GM21515 (cell line): ENCODE results near the gene ZBTB20.
A peak's percentile ranks its signal among the peaks of the same experiment; 100 is the strongest.

ENCODE experiments used
- ATAC-seq: cut with Tn5 transposase; IDR thresholded peaks from one replicate; pipeline ENCODE4 v1.9.1; 2021; ENCODE audit not compliant: unreplicated experiment

The ZBTB20 gene

GRCh38 chr3:114790752-114791151 is 356.3 kb downstream of the ZBTB20 start:
- no peak for ATAC-seq

DNA sequence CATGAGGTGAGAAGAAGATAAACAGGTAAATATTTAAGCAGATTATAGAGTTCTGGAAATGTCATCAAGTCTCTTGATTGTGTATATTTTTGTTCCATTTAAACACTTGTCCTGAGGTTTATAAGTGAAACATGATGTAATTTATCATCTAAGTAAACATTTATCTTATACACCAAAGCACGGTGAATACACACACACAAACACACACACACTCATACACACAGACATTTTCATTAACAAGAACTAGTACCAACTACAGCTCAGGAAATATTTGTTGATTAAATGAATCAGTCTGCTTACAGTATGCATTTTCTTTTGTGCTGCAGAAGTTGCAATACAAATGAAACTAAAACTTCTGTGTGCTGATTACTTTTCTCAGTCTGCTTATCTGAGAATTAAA is 357.3 kb downstream of the ZBTB20 start:
- no peak for ATAC-seq

DNA sequence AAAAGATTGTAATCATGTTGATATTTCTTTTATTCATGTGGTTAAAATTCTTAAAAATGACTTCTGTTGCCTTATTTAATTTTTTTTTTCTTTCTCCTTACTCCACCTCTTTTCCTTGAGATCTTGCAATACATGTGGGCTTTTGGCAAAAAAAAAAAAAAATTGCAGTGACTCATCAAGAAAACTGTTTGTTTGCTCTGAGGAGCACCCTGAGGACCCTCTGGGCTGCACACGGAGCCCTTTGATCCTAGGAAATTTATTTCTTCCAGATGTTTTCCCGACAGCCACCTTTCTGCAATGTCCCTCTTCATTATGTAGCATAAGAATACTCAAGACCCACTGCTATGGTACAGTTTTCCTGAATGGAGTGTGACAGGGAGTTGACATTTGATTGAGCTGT is 371.7 kb downstream of the ZBTB20 start:
- no peak for ATAC-seq

DNA sequence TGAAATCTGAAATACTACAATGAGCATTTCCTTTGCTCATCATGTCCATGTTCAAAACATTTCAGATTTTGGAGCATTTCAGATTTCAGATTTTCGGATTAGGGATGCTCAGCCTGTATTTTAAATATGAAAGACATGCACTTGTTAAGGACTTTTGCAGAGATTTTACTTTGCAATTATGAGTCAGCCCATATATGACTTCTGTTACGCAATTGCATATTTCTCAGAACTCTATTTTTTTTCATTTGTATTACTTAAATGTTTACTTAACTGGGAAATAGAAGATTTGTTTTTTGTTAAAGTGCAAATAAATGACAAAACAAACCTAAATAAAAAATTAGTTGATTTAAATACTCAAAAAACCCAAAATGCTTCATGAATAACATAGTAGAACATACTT is 376.2 kb downstream of the ZBTB20 start:
- no peak for ATAC-seq

GRCh38 chr3:114764056-114764492 is 383.0 kb downstream of the ZBTB20 start:
- no peak for ATAC-seq

DNA sequence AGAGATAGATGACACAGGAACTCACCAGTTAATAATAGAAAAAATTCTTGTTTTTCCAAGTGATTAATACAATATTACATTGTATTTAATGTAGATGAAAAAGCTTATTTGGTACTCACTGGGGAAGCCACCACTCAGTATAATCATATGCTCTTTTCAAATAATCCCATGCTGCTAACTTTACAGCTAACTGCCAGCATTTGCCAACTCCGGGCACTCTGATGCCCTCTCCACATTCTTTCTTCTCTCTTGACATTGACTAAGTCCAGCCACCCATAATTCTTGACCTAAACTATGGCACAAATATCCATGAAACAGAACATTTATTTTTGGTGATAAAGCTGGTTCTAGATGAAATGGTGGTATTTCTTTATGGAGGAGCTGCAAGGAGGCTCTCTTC is 384.9 kb downstream of the ZBTB20 start:
- no peak for ATAC-seq

- ATAC-seq, result no peak
Observed at GRCh38 chr3:114760679-114761078, 386.4 kb downstream of the ZBTB20 start.

DNA sequence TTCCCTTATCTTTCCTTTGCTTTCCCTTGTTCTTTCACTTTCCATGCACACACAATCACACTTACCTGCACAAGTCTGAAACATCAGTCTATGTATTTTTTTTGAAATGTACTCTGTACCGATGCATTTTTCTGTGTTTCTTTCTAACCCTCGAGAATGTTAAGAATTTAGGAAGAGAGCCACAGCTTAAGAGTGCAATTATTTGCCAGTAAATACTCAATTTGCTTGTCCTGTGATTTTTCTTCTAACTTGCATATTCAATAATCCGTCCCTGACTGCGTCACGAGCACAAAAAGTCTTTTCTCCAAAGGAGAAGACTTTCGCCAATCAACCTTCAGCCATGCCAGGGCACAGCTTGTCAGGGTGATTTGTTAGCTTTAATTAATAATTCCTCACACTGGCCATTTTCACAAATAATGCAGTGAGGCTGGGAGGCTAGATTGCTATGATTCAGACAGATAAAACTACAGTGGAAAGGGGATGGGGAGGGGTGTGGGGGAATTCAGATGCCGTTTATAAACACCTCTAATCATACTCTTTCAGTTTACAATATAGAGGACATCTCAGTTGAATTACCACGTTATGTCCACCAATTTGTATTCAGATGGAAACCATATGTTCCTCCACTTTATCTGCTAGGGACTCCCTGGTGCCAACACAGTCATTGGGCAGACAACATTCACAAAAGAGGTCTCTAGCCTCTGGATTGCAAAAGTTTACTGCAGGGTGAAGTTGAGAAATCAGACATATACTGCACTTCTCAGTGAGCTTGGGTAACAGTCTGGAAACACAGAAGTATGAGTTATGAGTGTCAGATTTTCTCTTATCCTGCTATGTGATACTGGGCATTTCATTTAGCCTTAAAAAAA is 388.0 kb downstream of the ZBTB20 start:
- ATAC-seq, result no peak

DNA sequence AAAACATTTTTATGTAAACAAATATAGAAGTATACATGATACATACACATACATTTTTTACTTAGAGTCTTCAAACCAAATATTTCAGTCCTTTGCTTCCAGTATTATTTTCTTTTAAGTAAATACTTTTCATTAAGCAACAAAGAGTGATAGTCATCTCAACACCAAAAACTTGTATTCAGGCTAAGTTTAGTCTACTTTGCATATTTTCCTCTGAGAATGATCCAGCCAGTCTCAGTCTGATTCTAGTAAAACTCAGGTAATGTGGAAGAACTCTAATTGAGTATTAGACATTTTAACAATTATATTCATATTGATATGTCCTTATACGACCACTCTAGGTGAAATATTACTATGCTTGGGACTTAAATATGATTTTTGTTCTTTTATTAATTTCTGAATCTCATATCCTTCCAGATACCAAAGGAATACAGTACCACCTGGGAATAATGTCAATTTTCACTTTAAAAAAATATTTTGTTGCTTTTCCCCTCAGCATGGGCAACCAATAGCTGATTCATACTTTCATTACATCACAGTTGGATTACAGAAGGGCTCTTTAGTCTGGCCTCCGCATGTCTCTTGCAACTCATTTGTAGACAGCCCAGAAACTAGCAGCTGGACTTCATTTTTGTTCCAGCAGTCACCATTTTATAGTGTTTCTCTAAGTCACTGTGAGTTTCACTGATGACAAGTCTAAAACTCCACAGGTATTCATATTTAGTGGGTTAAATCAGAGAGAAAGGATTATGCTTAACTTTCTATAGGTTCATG is 390.4 kb downstream of the ZBTB20 start:
- ATAC-seq, result peak; percentile 75

DNA sequence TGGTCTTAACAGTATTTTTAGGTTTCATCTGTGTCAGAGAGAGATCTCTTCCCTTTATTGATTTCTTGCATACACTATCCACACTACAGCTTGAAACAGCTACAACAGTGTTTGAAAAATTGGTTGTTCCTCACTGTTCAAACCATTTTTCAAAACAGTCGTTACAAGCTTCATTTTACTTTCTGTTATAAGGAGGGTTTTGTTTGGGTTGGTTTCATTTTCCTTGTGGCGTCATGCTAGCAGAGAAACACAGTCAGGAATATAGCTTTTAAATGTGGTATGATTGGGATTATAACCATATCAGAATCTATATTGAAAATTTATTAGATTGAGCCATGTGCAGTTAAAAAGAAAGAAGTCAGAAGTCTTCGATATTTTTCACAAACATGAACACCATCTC is 400.6 kb downstream of the ZBTB20 start:
- no peak for ATAC-seq

DNA sequence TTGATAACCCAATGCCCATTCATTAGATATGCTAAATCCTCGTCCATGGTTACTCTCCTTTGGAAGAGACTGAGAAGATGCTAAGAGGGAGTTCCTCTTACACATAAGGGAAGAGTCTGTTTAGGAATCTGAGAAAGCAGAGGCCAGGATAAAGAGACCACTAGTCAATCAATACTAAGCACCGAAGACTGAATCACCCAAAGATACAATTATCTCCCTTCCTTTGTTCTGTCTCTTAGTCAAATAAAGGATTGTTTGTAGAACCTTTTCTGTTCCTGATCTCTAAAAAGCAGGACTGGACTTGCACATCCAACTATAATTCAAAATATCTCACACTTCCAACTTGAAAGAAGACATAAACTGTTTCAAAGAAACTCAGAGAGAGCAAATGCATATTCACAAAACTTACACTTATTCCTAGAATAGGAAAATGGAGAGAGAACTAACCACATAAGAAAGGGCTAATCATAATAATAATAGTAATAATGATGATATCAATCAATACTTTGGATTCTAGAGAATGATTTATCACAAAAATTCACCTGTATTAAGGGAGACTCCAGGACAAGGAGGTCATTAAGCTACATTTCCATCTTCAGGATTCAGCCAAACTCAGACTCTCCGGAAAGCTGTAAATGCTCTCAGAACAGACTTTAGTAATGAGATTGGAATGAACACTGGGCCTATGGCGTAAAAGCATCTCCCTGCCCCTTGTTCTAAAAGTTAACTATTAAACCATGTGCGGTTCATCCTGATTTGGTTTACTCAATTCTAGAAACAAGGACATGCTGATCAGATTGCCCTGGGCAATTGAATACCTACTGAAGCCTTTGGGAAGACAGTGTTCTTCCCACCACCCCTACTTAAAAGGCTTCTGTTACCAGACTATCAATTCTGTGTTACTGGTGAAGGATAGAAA is 401.5 kb downstream of the ZBTB20 start:
- ATAC-seq, result no peak

GRCh38 chr3:114743746-114744485 is 403.2 kb downstream of the ZBTB20 start:
- ATAC-seq, result no peak

DNA sequence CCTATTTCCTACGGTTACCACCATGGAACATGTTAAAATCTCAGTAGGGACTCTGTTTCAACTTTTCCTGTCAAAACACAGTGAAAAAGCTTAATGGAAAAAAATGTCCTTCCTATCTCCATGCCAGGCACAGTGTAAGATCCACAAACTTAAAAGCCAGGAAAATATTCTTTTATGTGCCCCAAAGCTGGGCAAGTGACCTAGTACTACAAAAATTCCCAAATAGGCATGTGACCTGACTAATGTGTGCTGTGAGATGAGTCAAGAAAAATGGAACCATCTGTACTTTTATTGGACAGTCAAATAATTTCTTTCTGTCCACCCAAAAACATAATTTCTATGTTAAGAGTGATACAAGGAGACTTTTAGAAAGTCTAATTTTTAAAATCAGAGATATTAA is 406.0 kb downstream of the ZBTB20 start:
- ATAC-seq, result no peak

GRCh38 chr3:114739627-114740026 is 407.5 kb downstream of the ZBTB20 start:
- ATAC-seq, result no peak

- ATAC-seq, result no peak
Observed at GRCh38 chr3:114732353-114732752, 414.7 kb downstream of the ZBTB20 start.

DNA sequence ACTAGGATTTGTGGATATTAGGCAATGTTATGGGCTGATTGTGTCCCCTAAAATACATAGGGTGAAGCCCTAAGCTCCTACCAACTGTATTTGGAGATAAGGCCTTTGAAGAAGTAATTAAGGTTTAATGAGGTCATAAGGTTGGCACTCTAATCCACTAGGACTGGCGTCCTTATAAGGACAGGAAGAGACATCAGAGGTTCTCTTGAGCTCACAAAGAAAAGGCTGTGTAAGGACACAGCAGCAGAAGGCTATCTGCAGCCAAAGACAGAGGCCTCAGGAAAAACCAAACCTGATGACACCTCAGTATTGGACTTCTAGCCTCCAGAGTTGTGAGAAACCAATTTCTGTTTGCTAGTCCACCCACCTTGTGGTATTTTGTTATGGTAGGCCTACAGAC is 416.7 kb downstream of the ZBTB20 start:
- ATAC-seq, result no peak

DNA sequence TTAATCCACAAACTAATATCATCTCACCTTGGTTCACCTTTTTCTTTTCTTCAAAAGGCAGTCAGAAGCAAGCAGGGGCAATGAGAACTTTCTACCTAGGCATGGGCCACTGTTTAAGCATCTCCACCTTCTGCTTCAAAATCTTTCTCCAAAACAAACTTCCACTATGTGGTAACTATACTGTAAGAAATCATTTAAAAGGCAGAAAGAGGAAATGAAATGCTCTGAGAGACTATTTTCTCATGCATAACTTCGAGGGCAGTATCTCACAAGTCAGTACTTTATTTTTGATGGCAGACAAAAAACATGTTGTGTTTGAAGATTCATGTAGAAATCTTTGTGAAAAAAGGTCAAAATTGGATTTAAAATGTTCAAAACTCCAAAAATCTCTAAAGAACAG is 419.7 kb downstream of the ZBTB20 start:
- ATAC-seq, result peak; percentile 45

DNA sequence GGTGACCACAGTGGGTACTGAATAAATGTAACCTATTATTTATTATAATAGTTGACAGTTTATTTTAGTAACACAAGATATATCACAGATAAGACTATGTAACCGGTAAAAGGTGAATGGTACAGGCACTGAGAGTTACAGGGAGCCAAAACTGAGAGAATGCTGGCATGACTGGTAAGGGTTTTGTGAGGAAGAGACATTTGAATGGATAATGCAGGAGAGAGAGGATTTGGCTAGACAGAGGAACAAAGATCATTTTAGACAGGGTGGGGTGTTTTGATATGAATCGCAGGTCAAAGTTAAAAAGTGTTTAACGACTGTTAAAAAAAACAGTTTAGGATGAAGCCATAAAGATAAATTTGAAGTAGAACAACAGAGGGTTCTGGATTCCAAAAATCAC is 421.1 kb downstream of the ZBTB20 start:
- ATAC-seq, result no peak

DNA sequence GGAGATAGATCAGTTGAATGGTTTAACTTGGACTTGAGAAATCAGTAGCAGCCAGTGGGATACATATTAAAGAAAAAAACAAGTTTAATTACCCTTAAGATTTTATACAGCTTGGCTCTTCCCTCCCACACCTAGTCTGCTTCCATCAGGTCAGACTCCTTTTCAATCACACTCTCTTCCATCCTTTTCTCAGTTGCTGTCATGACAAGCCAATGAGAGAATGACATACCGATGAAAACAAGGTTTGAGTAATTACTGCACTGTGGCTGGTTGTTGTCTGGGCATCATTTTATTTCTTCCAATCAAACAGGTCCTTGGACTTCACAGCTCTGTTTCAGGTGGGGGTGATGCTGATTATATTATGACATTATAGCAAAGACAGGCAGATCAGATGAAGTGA is 424.6 kb downstream of the ZBTB20 start:
- no peak for ATAC-seq

DNA sequence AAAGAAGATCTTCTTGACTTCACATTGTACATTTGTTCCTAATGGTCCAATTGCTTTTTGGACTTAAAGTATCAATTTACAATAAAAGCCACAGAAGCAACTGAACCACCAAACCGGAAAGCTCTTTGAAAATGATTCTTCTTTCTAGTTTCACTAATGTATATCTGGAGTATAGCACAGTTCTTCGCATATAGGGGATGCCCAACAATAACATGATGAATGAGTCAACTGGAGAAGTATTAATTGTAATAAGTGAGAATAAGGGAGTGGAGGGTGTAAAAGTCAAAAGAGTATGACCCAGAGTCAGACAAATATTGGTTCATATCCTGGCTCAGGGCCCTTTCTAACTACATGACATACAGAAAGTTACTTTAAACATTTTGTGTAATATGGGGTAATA is 425.2 kb downstream of the ZBTB20 start:
- no peak for ATAC-seq

DNA sequence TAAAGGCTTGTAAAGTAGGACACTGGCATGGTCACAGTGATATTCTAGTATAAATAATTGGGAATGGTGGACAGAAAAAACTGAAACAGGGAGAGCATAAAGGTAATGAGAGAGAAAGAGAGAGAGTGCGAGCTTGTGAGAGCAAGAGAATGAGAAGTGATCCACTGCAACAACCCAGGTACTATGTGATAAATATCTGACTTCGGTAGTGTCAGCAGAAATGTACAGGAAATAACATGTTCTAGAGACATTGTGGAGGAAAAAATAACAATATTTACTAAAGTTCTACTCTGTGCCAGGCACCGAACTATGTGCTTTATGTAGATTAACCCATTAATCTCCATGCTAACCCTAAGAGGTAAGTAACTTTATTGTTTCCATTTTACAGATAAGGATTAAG is 425.9 kb downstream of the ZBTB20 start:
- no peak for ATAC-seq
